A549 (cell line): ENCODE results near the gene EEFSEC. TPM values are rescaled to one million over a fixed set of nuclear protein-coding genes. Genes with fewer than 3 reads are reported as not detected.

Experiments used
- ATAC-seq, 2 experiments: fragments of 200-7000 bp in 1 of 2; fragments of >200 bp in 1 of 2; cut with Nextera tagmentation in 1 of 2; cut with Tn5 transposase in 1 of 2; 3 replicates each; pipeline versions ENCODE4 v1.8.0 to v1.9.1; 2018 to 2020; ENCODE audit warnings: mild to moderate bottlenecking in 1 of 2, moderate library complexity in 1 of 2
- CTCF ChIA-PET: fragments of 300-600 bp; sonication (Branson Sonifier 250); formaldehyde crosslinking; extraction: SDS; loops from one replicate; lab custom pipeline; 2021; ENCODE audit warnings: antibody characterized with exemption, inconsistent platforms; lab: Yijun Ruan, JAX
- POLR2A ChIA-PET: fragments of 350-600 bp; formaldehyde crosslinking; extraction: SDS; loops from one replicate; lab custom pipeline; 2021; ENCODE audit warnings: antibody characterized with exemption, inconsistent platforms; lab: Yijun Ruan, JAX
- DNase-seq, 2 experiments: peaks; one replicate each; pipeline versions ENCODE4 v3.0.0 to v3.0.0-alpha.2; 2011 to 2016; ENCODE audit warnings: low read depth in 1 of 2, low spot score in 1 of 2
- FAIRE-seq: peaks from 2 replicates; lab custom pipeline; 2011; peaks lifted over from hg19 to GRCh38; lab: Jason Lieb, UNC
- H3K27ac ChIP-seq, 2 experiments: fragments of >200 bp; sonication (Bioruptor Twin); formaldehyde crosslinking; 3 replicates each; pipeline ENCODE4 v1.5.1; 2016 to 2017
- H3K4me1 ChIP-seq: fragments of >200 bp; sonication (Bioruptor Twin); formaldehyde crosslinking; 3 replicates; pipeline ENCODE4 v1.6.1; 2016
- H3K4me2 ChIP-seq: fragments of >200 bp; sonication (Bioruptor Twin); formaldehyde crosslinking; 3 replicates; pipeline ENCODE4 v1.6.1; 2016
- H3K4me3 ChIP-seq: fragments of >200 bp; sonication (Bioruptor Twin); formaldehyde crosslinking; 3 replicates; pipeline ENCODE4 v1.5.1; 2016
- H3K9me3 ChIP-seq: fragments of >200 bp; sonication (Bioruptor Twin); formaldehyde crosslinking; 3 replicates; pipeline ENCODE4 v1.6.1; 2016
- CBX8 ChIP-seq: fragments of 200-600 bp; sonication (generic); IDR thresholded peaks from 2 replicates; pipeline ENCODE4 v1.6.1; 2016
- ELK1 ChIP-seq: fragments of 150-350 bp; IDR thresholded peaks from 2 replicates; pipeline ENCODE4 v1.6.1; 2014; ENCODE audit warnings: low read depth, mild to moderate bottlenecking, low read length
- FOSB ChIP-seq: fragments of 250-450 bp; sonication (Bioruptor Pico); IDR thresholded peaks from 2 replicates; pipeline ENCODE4 v1.5.0; 2020; ENCODE audit warnings: mild to moderate bottlenecking, moderate library complexity
- FOXS1 ChIP-seq: fragments of 250-450 bp; sonication (Bioruptor Pico); IDR thresholded peaks from 2 replicates; pipeline ENCODE4 v1.5.0; 2020; ENCODE audit warnings: mild to moderate bottlenecking, moderate library complexity
- GATA3 ChIP-seq: IDR thresholded peaks from 2 replicates; pipeline ENCODE4 v1.6.1; 2012; ENCODE audit warnings: borderline replicate concordance
- HDAC2 ChIP-seq: fragments of 200-600 bp; sonication (generic); IDR thresholded peaks from 2 replicates; pipeline ENCODE4 v1.6.1; 2016
- HOXB5 ChIP-seq: fragments of 250-450 bp; sonication (Bioruptor Pico); IDR thresholded peaks from 2 replicates; pipeline ENCODE4 v1.5.0; 2020; ENCODE audit warnings: mild to moderate bottlenecking, moderate library complexity
- JUNB ChIP-seq: fragments of >200 bp; sonication (Bioruptor Twin); formaldehyde crosslinking; IDR thresholded peaks from 2 replicates; pipeline ENCODE4 v1.6.1; 2016
- KDM5A ChIP-seq: fragments of 200-600 bp; sonication (generic); IDR thresholded peaks from 2 replicates; pipeline ENCODE4 v1.6.1; 2016; ENCODE audit warnings: antibody characterized with exemption, mild to moderate bottlenecking
- MAX ChIP-seq: IDR thresholded peaks from 2 replicates; pipeline ENCODE4 v1.6.1; 2012
- NFE2L2 ChIP-seq: fragments of 150-350 bp; conservative IDR thresholded peaks from 2 replicates; pipeline ENCODE4 v1.6.1; 2014; ENCODE audit warnings: low read length
- PHF8 ChIP-seq: fragments of 200-600 bp; sonication (generic); IDR thresholded peaks from 2 replicates; pipeline ENCODE4 v1.6.1; 2016; ENCODE audit warnings: low read depth, mild to moderate bottlenecking, antibody characterized with exemption, moderate library complexity, borderline replicate concordance
- REST ChIP-seq: fragments of 200-600 bp; sonication (generic); IDR thresholded peaks from 2 replicates; pipeline ENCODE4 v1.6.1; 2016; ENCODE audit warnings: antibody characterized with exemption, mild to moderate bottlenecking, moderate library complexity
- TFCP2L1 ChIP-seq: fragments of 250-450 bp; sonication (Bioruptor Pico); IDR thresholded peaks from 2 replicates; pipeline ENCODE4 v1.5.0; 2021; ENCODE audit warnings: mild to moderate bottlenecking
- TP53 ChIP-seq: fragments of 250-450 bp; sonication (Bioruptor Pico); IDR thresholded peaks from 2 replicates; pipeline ENCODE4 v1.5.0; 2021; ENCODE audit warnings: mild to moderate bottlenecking, moderate library complexity
- ZC3H11A ChIP-seq: fragments of 450-650 bp; IDR thresholded peaks from 2 replicates; pipeline ENCODE4 v1.6.1; 2014; ENCODE audit warnings: antibody characterized with exemption, mild to moderate bottlenecking
- ZFP36 ChIP-seq: fragments of 450-650 bp; IDR thresholded peaks from 2 replicates; pipeline ENCODE4 v1.6.1; 2014; ENCODE audit warnings: borderline replicate concordance; ENCODE audit not compliant: partially characterized antibody
- WGBS: methylation state at CpG from one replicate; pipeline ENCODE4 v1.1.6; 2017; ENCODE audit errors: missing lambda C conversion rate; 5-methylcytosine and 5-hydroxymethylcytosine counted together
- polyA plus RNA-seq, 4 experiments: library from polyadenylated mRNA; depleted of rRNA in 3 of 4; stranded (reverse); fragments of >200 nt; fragmentation: RNase III in 1 of 4; extraction: RNeasy Plus Mini Kit Qiagen cat#74134 plus additional on column Dnase treatment in 1 of 4; gene quantifications; 2 replicates in 3 of 4; 3 replicates in 1 of 4; pipeline ENCODE4 v1.2.3, GENCODE V29; 2011 to 2017
- TF ChIP-seq, protein P1 (sequence below): fragments of >200 bp; sonication (Bioruptor Twin); formaldehyde crosslinking; IDR thresholded peaks from 3 replicates; pipeline ENCODE4 v1.5.1; 2016
- TF ChIP-seq, protein P2 (sequence below): fragments of 250-450 bp; sonication (Bioruptor Pico); IDR thresholded peaks from 2 replicates; pipeline ENCODE4 v1.5.0; 2020; ENCODE audit warnings: low read depth, mild to moderate bottlenecking, moderate library complexity
- TF ChIP-seq, protein P3 (sequence below): fragments of >200 bp; sonication (Bioruptor Twin); formaldehyde crosslinking; IDR thresholded peaks from 3 replicates; pipeline ENCODE4 v1.6.1; 2016

EEFSEC gene
- polyA plus RNA-seq, 2 of the 4 experiments (the other 2 are of a cell fraction): 6.9 to 7.3 TPM

GRCh38 chr3:128319107-128319506 lies 165.8 kb downstream of the EEFSEC start:
- no peak for FAIRE-seq
- ATAC-seq: no peak
- 75% methylated on average over 8 of the region's 8 CpGs for WGBS
- H3K4me3 ChIP-seq: no peak overlapping the region
- ChIA-PET POLR2A (no interaction called here), CTCF (no interaction called here)
- TF ChIP-seq FOSB (CRISPR knock-in tag) (no peak), NFE2L2 (no peak), MAX (no peak), ELK1 (no peak), GATA3 (no peak)
- no peak overlapping the region for H3K4me2 ChIP-seq
- DNase-seq: no peak
- H3K27ac ChIP-seq: no peak overlapping the region
- no peaks in the 10 kb centered on the region for H3K9me3 ChIP-seq
- no peaks in the 10 kb centered on the region for H3K4me1 ChIP-seq

GRCh38 chr3:128319741-128320141 lies 166.5 kb downstream of the EEFSEC start:
- H3K4me3 ChIP-seq: no peak overlapping the region
- WGBS: 82% methylated on average over 5 of the region's 6 CpGs
- no peak overlapping the region for H3K27ac ChIP-seq
- CTCF ChIA-PET: no interaction called here
- no peaks in the 10 kb centered on the region for H3K4me1 ChIP-seq
- ATAC-seq (no peak), DNase-seq (no peak), FAIRE-seq (no peak)
- no peak for TF ChIP-seq REST
- no peak for TF ChIP-seq FOXS1 (CRISPR knock-in tag)
- no peak for TF ChIP-seq JUNB
- TF ChIP-seq, protein P1, sequence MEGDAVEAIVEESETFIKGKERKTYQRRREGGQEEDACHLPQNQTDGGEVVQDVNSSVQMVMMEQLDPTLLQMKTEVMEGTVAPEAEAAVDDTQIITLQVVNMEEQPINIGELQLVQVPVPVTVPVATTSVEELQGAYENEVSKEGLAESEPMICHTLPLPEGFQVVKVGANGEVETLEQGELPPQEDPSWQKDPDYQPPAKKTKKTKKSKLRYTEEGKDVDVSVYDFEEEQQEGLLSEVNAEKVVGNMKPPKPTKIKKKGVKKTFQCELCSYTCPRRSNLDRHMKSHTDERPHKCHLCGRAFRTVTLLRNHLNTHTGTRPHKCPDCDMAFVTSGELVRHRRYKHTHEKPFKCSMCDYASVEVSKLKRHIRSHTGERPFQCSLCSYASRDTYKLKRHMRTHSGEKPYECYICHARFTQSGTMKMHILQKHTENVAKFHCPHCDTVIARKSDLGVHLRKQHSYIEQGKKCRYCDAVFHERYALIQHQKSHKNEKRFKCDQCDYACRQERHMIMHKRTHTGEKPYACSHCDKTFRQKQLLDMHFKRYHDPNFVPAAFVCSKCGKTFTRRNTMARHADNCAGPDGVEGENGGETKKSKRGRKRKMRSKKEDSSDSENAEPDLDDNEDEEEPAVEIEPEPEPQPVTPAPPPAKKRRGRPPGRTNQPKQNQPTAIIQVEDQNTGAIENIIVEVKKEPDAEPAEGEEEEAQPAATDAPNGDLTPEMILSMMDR: no peak
- POLR2A ChIA-PET: no interaction called here
- H3K4me2 ChIP-seq: no peak overlapping the region
- H3K9me3 ChIP-seq: no peaks in the 10 kb centered on the region

GRCh38 chr3:128320551-128321340 lies 167.5 kb downstream of the EEFSEC start:
- no peak overlapping the region for H3K4me3 ChIP-seq
- ChIA-PET POLR2A (no interaction called here), CTCF (interaction anchor here (1.1 to 3.2 kb wide), 4 partner anchors 14 to 148 kb away, joined by 3 to 11 read pairs (median 6); no protein-coding TSS in a partner anchor)
- no peak overlapping the region for H3K4me2 ChIP-seq
- DNase-seq (no peak), FAIRE-seq (no peak), ATAC-seq (no peak)
- H3K9me3 ChIP-seq: no peaks in the 10 kb centered on the region
- H3K4me1 ChIP-seq: no peaks in the 10 kb centered on the region
- no peak overlapping the region for H3K27ac ChIP-seq
- 82% methylated on average over 7 of the region's 8 CpGs for WGBS
- TF ChIP-seq HDAC2: no peak
- no peak for TF ChIP-seq CBX8
- TF ChIP-seq KDM5A: no peak
- no peak for TF ChIP-seq ZFP36
- no peak for TF ChIP-seq TFCP2L1 (CRISPR knock-in tag)
- TF ChIP-seq ZC3H11A: no peak
- TF ChIP-seq, protein P2, sequence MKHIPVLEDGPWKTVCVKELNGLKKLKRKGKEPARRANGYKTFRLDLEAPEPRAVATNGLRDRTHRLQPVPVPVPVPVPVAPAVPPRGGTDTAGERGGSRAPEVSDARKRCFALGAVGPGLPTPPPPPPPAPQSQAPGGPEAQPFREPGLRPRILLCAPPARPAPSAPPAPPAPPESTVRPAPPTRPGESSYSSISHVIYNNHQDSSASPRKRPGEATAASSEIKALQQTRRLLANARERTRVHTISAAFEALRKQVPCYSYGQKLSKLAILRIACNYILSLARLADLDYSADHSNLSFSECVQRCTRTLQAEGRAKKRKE: no peak
- no peak for TF ChIP-seq HOXB5 (CRISPR knock-in tag)
- TF ChIP-seq PHF8: no peak
- TF ChIP-seq REST: no peak
- no peak for TF ChIP-seq TP53 (CRISPR knock-in tag)
- TF ChIP-seq, protein P3, sequence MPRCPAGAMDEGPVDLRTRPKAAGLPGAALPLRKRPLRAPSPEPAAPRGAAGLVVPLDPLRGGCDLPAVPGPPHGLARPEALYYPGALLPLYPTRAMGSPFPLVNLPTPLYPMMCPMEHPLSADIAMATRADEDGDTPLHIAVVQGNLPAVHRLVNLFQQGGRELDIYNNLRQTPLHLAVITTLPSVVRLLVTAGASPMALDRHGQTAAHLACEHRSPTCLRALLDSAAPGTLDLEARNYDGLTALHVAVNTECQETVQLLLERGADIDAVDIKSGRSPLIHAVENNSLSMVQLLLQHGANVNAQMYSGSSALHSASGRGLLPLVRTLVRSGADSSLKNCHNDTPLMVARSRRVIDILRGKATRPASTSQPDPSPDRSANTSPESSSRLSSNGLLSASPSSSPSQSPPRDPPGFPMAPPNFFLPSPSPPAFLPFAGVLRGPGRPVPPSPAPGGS: no peak
